ENCODE measurements around the gene TTYH3. TPM values are rescaled to one million over a fixed set of nuclear protein-coding genes. Genes with fewer than 3 reads are reported as not detected.

The TTYH3 gene
- total RNA-seq, 2 experiments from 2014 or later: 23.8 to 63.6 TPM

GRCh38 chr7:2657208-2657607, 25.4 kb downstream of the TTYH3 start:
- H3K4me1 ChIP-seq (ENCODE audit: insufficient read depth, low read length, poor library complexity, severe bottlenecking): no peaks in the 10 kb centered on the region
- no peak overlapping the region for H3K27ac ChIP-seq (ENCODE audit: low read depth, low read length, poor library complexity, severe bottlenecking)
- H3K4me3 ChIP-seq (ENCODE audit: low read depth, low read length, poor library complexity, severe bottlenecking): no peak overlapping the region
- H3K4me2 ChIP-seq (ENCODE audit: low read length): no peak overlapping the region
- H3K79me2 ChIP-seq (ENCODE audit: insufficient read depth, low read depth, low read length): no peaks in the 10 kb centered on the region
- H3K36me3 ChIP-seq (ENCODE audit: insufficient read depth, low read length): no peaks in the 10 kb centered on the region
- DNase-seq (ENCODE audit: low spot score): no peak
- H2AFZ ChIP-seq (ENCODE audit: low read length): no peak overlapping the region
- TF ChIP-seq CTCF (conservative IDR thresholded peaks at IDR 0.05; ENCODE audit: low read length) (no peak), EZH2phosphoT487 (IDR thresholded peaks at IDR 0.05; ENCODE audit: borderline replicate concordance, low read depth, low read length) (no peak)
- ChIA-PET CTCF (ENCODE audit: unreplicated experiment) (no interaction called here), POLR2A (no interaction called here)
- no peaks in the 10 kb centered on the region for H3K9me2 ChIP-seq (ENCODE audit: insufficient read depth, low read length)
- intact Hi-C loops (cut with micrococcal nuclease; ENCODE audit: unreplicated experiment): no loop called here
- BruUV-seq (replicated peaks): no TSS peak
- no peaks in the 10 kb centered on the region for H4K20me1 ChIP-seq (ENCODE audit: insufficient read depth, low read length)
- H3K9me3 ChIP-seq (ENCODE audit: low read length): no peaks in the 10 kb centered on the region

GRCh38 chr7:2657920-2658671, 26.3 kb downstream of the TTYH3 start:
- ChIA-PET CTCF (ENCODE audit: unreplicated experiment) (interaction anchor here (0.6 kb wide), 1 partner anchor 14 kb away, joined by 3 read pairs; no protein-coding TSS in a partner anchor), POLR2A (interaction anchor here (0.6 kb wide), 2 partner anchors 33 to 200 kb away, joined by 4 read pairs; no protein-coding TSS in a partner anchor)
- TF ChIP-seq EZH2phosphoT487 (IDR thresholded peaks at IDR 0.05; ENCODE audit: borderline replicate concordance, low read depth, low read length) (no peak), CTCF (conservative IDR thresholded peaks at IDR 0.05; ENCODE audit: low read length) (no peak)
- Histone ChIP-seq H4K20me1 (ENCODE audit: insufficient read depth, low read length) (no peaks in the 10 kb centered on the region), H3K9me2 (ENCODE audit: insufficient read depth, low read length) (no peaks in the 10 kb centered on the region), H3K4me2 (ENCODE audit: low read length) (no peak overlapping the region), H3K79me2 (ENCODE audit: insufficient read depth, low read depth, low read length) (no peaks in the 10 kb centered on the region), H3K9me3 (ENCODE audit: low read length) (no peaks in the 10 kb centered on the region), H2AFZ (ENCODE audit: low read length) (no peak overlapping the region), H3K36me3 (ENCODE audit: insufficient read depth, low read length) (no peaks in the 10 kb centered on the region), H3K4me1 (ENCODE audit: insufficient read depth, low read length, poor library complexity, severe bottlenecking) (no peaks in the 10 kb centered on the region), H3K4me3 (ENCODE audit: low read depth, low read length, poor library complexity, severe bottlenecking) (no peak overlapping the region), H3K27ac (ENCODE audit: low read depth, low read length, poor library complexity, severe bottlenecking) (no peak overlapping the region)
- no TSS peak for BruUV-seq (replicated peaks)
- no peak for DNase-seq (ENCODE audit: low spot score)
- intact Hi-C loops (cut with micrococcal nuclease; ENCODE audit: unreplicated experiment): no loop called here

GRCh38 chr7:2658941-2659340, 27.2 kb downstream of the TTYH3 start:
- Histone ChIP-seq H3K36me3 (ENCODE audit: insufficient read depth, low read length) (no peaks in the 10 kb centered on the region), H3K9me3 (ENCODE audit: low read length) (no peaks in the 10 kb centered on the region), H3K27ac (ENCODE audit: low read depth, low read length, poor library complexity, severe bottlenecking) (no peak overlapping the region), H3K79me2 (ENCODE audit: insufficient read depth, low read depth, low read length) (no peaks in the 10 kb centered on the region), H4K20me1 (ENCODE audit: insufficient read depth, low read length) (no peaks in the 10 kb centered on the region), H3K4me1 (ENCODE audit: insufficient read depth, low read length, poor library complexity, severe bottlenecking) (no peaks in the 10 kb centered on the region), H3K4me2 (ENCODE audit: low read length) (no peak overlapping the region), H3K9me2 (ENCODE audit: insufficient read depth, low read length) (no peaks in the 10 kb centered on the region), H3K4me3 (ENCODE audit: low read depth, low read length, poor library complexity, severe bottlenecking) (no peak overlapping the region), H2AFZ (ENCODE audit: low read length) (no peak overlapping the region)
- intact Hi-C loops (cut with micrococcal nuclease; ENCODE audit: unreplicated experiment): no loop called here
- no peak for DNase-seq (ENCODE audit: low spot score)
- CTCF ChIA-PET (ENCODE audit: unreplicated experiment): no interaction called here
- TF ChIP-seq EZH2phosphoT487 (IDR thresholded peaks at IDR 0.05; ENCODE audit: borderline replicate concordance, low read depth, low read length): no peak
- no peak for TF ChIP-seq CTCF (conservative IDR thresholded peaks at IDR 0.05; ENCODE audit: low read length)
- BruUV-seq (replicated peaks): no TSS peak
- POLR2A ChIA-PET: interaction anchor here (0.6 kb wide), 1 partner anchor 199 kb away, joined by 4 read pairs; no protein-coding TSS in a partner anchor

Data from OCI-LY7 (cell line).